ENCODE measurements around the gene PTPRG. TPM values are rescaled to one million over a fixed set of nuclear protein-coding genes. Genes with fewer than 3 reads are reported as not detected.
"Not testable (repeated sequence)": the region's sequence is repeated elsewhere in the genome, so short reads cannot be mapped to it uniquely, and the experiment has no call there.

PTPRG gene
- total RNA-seq, 1 donor from 2014 or later: 25.2 TPM

GRCh38 chr3:61812517-61812916 lies 251.1 kb downstream of the PTPRG start:
- Histone ChIP-seq H3K27me3 (ENCODE audit: control insufficient read depth, insufficient read depth, low read length) (no peaks in the 10 kb centered on the region), H3K36me3 (ENCODE audit: control insufficient read depth, insufficient read depth, low read length) (no peaks in the 10 kb centered on the region), H3K4me3 (ENCODE audit: low read depth, low read length) (no peak overlapping the region)
- no peak for TF ChIP-seq CTCF (IDR thresholded peaks at IDR 0.05; ENCODE audit: insufficient read depth, low read length, poor library complexity, severe bottlenecking)
- no peak for DNase-seq (ENCODE audit: low read depth)

GRCh38 chr3:61813636-61814035 lies 252.3 kb downstream of the PTPRG start:
- no peak for DNase-seq (ENCODE audit: low read depth)
- Histone ChIP-seq H3K36me3 (ENCODE audit: control insufficient read depth, insufficient read depth, low read length) (no peaks in the 10 kb centered on the region), H3K4me3 (ENCODE audit: low read depth, low read length) (no peak overlapping the region), H3K27me3 (ENCODE audit: control insufficient read depth, insufficient read depth, low read length) (no peaks in the 10 kb centered on the region)
- no peak for TF ChIP-seq CTCF (IDR thresholded peaks at IDR 0.05; ENCODE audit: insufficient read depth, low read length, poor library complexity, severe bottlenecking)

- no peak for TF ChIP-seq CTCF (IDR thresholded peaks at IDR 0.05; ENCODE audit: insufficient read depth, low read length, poor library complexity, severe bottlenecking)
- DNase-seq (ENCODE audit: low read depth): no peak
- Histone ChIP-seq H3K27me3 (ENCODE audit: control insufficient read depth, insufficient read depth, low read length) (no peaks in the 10 kb centered on the region), H3K36me3 (ENCODE audit: control insufficient read depth, insufficient read depth, low read length) (no peaks in the 10 kb centered on the region), H3K4me3 (ENCODE audit: low read depth, low read length) (no peak overlapping the region)
Measured at GRCh38 chr3:61814674-61815073, 253.3 kb downstream of the PTPRG start.

DNA sequence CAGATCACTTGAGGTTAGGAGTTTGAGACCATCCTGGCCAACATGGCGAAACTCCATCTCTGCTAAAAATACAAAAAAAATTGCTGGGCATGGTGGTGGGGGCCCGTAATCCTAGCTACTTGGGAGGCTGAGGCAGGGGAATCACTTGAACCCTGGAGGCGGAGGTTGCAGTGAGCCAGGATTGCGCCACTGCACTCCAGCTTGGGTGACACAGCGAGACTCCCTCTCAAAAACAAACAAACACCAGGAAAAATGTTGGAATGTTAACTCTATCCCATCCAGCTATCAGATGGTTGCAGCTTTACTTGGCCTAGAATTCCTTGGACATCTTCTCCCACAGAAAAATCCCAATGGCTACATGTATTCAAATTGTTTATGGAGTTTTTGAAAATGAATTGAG lies 254.9 kb downstream of the PTPRG start:
- DNase-seq (ENCODE audit: low read depth); H3K27me3 ChIP-seq (ENCODE audit: control insufficient read depth, insufficient read depth, low read length); H3K4me3 ChIP-seq (ENCODE audit: low read depth, low read length); H3K36me3 ChIP-seq (ENCODE audit: control insufficient read depth, insufficient read depth, low read length): not testable (repeated sequence)

- H3K27me3 ChIP-seq (ENCODE audit: control insufficient read depth, insufficient read depth, low read length): no peaks in the 10 kb centered on the region
- no peak for TF ChIP-seq CTCF (IDR thresholded peaks at IDR 0.05; ENCODE audit: insufficient read depth, low read length, poor library complexity, severe bottlenecking)
- no peak for DNase-seq (ENCODE audit: low read depth)
Measured at GRCh38 chr3:61819861-61820260, 258.5 kb downstream of the PTPRG start.

DNA sequence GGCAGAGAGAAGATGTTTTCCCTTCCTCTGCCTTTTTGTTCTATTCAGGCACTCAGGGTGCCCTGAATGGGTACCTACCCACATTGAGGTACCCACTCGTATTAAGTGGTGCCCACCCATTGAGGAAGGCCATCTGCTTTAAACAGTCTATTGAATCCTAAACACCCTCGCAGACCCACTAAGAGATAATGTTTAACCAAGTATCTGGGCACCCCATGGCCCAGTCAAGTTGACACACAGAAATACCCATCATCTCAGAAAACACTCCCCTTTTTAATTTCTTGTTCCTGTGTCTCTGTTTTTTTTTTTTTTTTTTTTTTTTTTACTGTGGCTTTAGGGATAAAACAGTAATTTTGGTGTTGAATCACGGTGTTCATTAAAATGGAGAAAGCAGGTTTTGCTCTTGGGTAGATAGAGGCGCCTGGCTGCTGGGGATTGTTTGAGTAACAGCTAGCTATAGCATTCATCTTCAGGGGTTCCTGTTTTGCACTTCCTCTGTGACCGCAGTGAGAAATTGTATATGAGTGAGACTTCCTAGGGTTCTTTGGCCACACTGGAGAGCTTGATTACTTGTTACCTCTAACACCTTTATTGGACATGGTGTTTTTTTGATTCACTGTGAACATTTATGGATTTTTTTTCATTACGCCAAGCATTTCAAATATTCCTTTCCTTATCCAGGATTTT lies 259.1 kb downstream of the PTPRG start:
- Histone ChIP-seq H3K4me3 (ENCODE audit: low read depth, low read length) (no peak overlapping the region), H3K36me3 (ENCODE audit: control insufficient read depth, insufficient read depth, low read length) (no peaks in the 10 kb centered on the region), H3K27me3 (ENCODE audit: control insufficient read depth, insufficient read depth, low read length) (no peaks in the 10 kb centered on the region)
- DNase-seq (ENCODE audit: low read depth): no peak
- no peak for TF ChIP-seq CTCF (IDR thresholded peaks at IDR 0.05; ENCODE audit: insufficient read depth, low read length, poor library complexity, severe bottlenecking)

More at GRCh38 chr3:61819861-61820260, 258.5 kb downstream of the PTPRG start:
- H3K4me3 ChIP-seq (ENCODE audit: low read depth, low read length): no peak overlapping the region
- H3K36me3 ChIP-seq (ENCODE audit: control insufficient read depth, insufficient read depth, low read length): no peaks in the 10 kb centered on the region
